Osteoblast (primary cell): Measurements from ENCODE around the gene RCAN3. TPM values are rescaled to one million over a fixed set of nuclear protein-coding genes. Genes with fewer than 3 reads are reported as not detected.

Source experiments
- DNase-seq: peaks from one replicate; pipeline ENCODE4 v3.0.0; 2011; ENCODE audit warnings: low spot score, mixed read lengths; ENCODE audit not compliant: insufficient read length; ENCODE audit errors: missing footprints
- H2AFZ ChIP-seq: 2 replicates; pipeline ENCODE4 v1.6.0; 2011; ENCODE audit warnings: mild to moderate bottlenecking, low read length
- H3K27ac ChIP-seq: 2 replicates; pipeline ENCODE4 v1.5.1; 2011; ENCODE audit warnings: mild to moderate bottlenecking, low read depth, low read length, moderate library complexity
- H3K27me3 ChIP-seq: 2 replicates; pipeline ENCODE4 v1.6.0; 2012; ENCODE audit warnings: mild to moderate bottlenecking, control low read depth, inconsistent platforms, low read length, moderate library complexity; ENCODE audit not compliant: insufficient read depth
- H3K36me3 ChIP-seq: 2 replicates; pipeline ENCODE4 v1.5.1; 2011; ENCODE audit warnings: mild to moderate bottlenecking, low read length, control low read depth, moderate library complexity; ENCODE audit not compliant: insufficient read depth
- H3K4me1 ChIP-seq: 2 replicates; pipeline ENCODE4 v1.5.1; 2011; ENCODE audit warnings: mild to moderate bottlenecking, low read length, control low read depth, moderate library complexity; ENCODE audit not compliant: insufficient read depth
- H3K4me2 ChIP-seq: 2 replicates; pipeline ENCODE4 v1.6.0; 2011; ENCODE audit warnings: mild to moderate bottlenecking, low read length; ENCODE audit not compliant: insufficient read depth
- H3K4me3 ChIP-seq: fragments of 200-600 bp; sonication (generic); 3 replicates; pipeline ENCODE4 v1.5.1; 2012; ENCODE audit warnings: mild to moderate bottlenecking, low read length, inconsistent platforms; ENCODE audit not compliant: insufficient read depth
- H3K79me2 ChIP-seq: 2 replicates; pipeline ENCODE4 v1.6.0; 2012; ENCODE audit warnings: mild to moderate bottlenecking, low read length, control low read depth, inconsistent platforms; ENCODE audit not compliant: insufficient read depth
- H3K9me3 ChIP-seq: 2 replicates; pipeline ENCODE4 v1.5.1; 2011; ENCODE audit warnings: low read depth, low read length, control low read depth
- H4K20me1 ChIP-seq: 2 replicates; pipeline ENCODE4 v1.6.0; 2012; ENCODE audit warnings: mild to moderate bottlenecking, low read length, control low read depth; ENCODE audit not compliant: insufficient read depth
- CTCF ChIP-seq: IDR thresholded peaks from 2 replicates; pipeline ENCODE4 v1.5.1; 2011; ENCODE audit warnings: mild to moderate bottlenecking, low read depth, low read length, moderate library complexity; ENCODE audit errors: extremely low read depth
- total RNA-seq: library from RNA; depleted of rRNA; stranded (reverse); fragments of >200 nt; gene quantifications from 2 replicates; pipeline ENCODE4 v1.2.3, GENCODE V29; 2012

RCAN3 gene
- total RNA-seq, 1 donor, result 1.8 TPM

- no peaks in the 10 kb centered on the region for H4K20me1 ChIP-seq
- TF ChIP-seq CTCF, result no peak
- H3K79me2 ChIP-seq, result no peaks in the 10 kb centered on the region
- H3K4me2 ChIP-seq, result no peak overlapping the region
- H2AFZ ChIP-seq, result no peak overlapping the region
- no peak for DNase-seq
- H3K27ac ChIP-seq, result no peak overlapping the region
- no peaks in the 10 kb centered on the region for H3K36me3 ChIP-seq
- no peak overlapping the region for H3K4me3 ChIP-seq
- H3K9me3 ChIP-seq, result no peaks in the 10 kb centered on the region
- H3K27me3 ChIP-seq, result no peaks in the 10 kb centered on the region
- no peaks in the 10 kb centered on the region for H3K4me1 ChIP-seq
These were observed 33.1 kb downstream of the RCAN3 start for GRCh38 chr1:24535778-24536177.

GRCh38 chr1:24536391-24536840 lies 33.8 kb downstream of the RCAN3 start:
- H3K4me1 ChIP-seq, result no peaks in the 10 kb centered on the region
- no peaks in the 10 kb centered on the region for H4K20me1 ChIP-seq
- H3K79me2 ChIP-seq, result no peaks in the 10 kb centered on the region
- H3K27me3 ChIP-seq, result no peaks in the 10 kb centered on the region
- H3K4me3 ChIP-seq, result no peak overlapping the region
- no peak for TF ChIP-seq CTCF
- H3K36me3 ChIP-seq, result no peaks in the 10 kb centered on the region
- no peak overlapping the region for H3K27ac ChIP-seq
- H2AFZ ChIP-seq, result peak overlapping the region; percentile 67
- H3K9me3 ChIP-seq, result no peaks in the 10 kb centered on the region
- DNase-seq, result no peak
- H3K4me2 ChIP-seq, result no peak overlapping the region

GRCh38 chr1:24540051-24540905 lies 37.6 kb downstream of the RCAN3 start:
- no peak overlapping the region for H3K4me2 ChIP-seq
- no peaks in the 10 kb centered on the region for H3K9me3 ChIP-seq
- H3K27me3 ChIP-seq, result peaks cover 6% of the 10 kb centered on the region
- no peaks in the 10 kb centered on the region for H3K36me3 ChIP-seq
- no peaks in the 10 kb centered on the region for H3K79me2 ChIP-seq
- H4K20me1 ChIP-seq, result no peaks in the 10 kb centered on the region
- no peak overlapping the region for H3K27ac ChIP-seq
- H2AFZ ChIP-seq, result no peak overlapping the region
- no peak for DNase-seq
- H3K4me3 ChIP-seq, result no peak overlapping the region
- TF ChIP-seq CTCF, result no peak
- H3K4me1 ChIP-seq, result no peaks in the 10 kb centered on the region

- DNase-seq, result peak; percentile 31
- Histone ChIP-seq H3K27me3 (peaks cover 14% of the 10 kb centered on the region), H2AFZ (no peak overlapping the region), H3K36me3 (no peaks in the 10 kb centered on the region), H3K4me2 (no peak overlapping the region), H3K27ac (no peak overlapping the region), H3K9me3 (no peaks in the 10 kb centered on the region), H4K20me1 (no peaks in the 10 kb centered on the region), H3K4me3 (no peak overlapping the region), H3K79me2 (no peaks in the 10 kb centered on the region), H3K4me1 (no peaks in the 10 kb centered on the region)
- TF ChIP-seq CTCF, result no peak
These were observed 38.5 kb downstream of the RCAN3 start for GRCh38 chr1:24540906-24541710.
